Esophagus squamous epithelium (tissue), 5 donors: ENCODE results near the gene PRSS36. TPM values are rescaled to one million over a fixed set of nuclear protein-coding genes. Genes with fewer than 3 reads are reported as not detected.

Experiments
- DNase-seq: peaks from one replicate; lab custom pipeline; 2025; lab: John Stamatoyannopoulos, UW
- H3K27ac ChIP-seq, 4 donors: fragments of 200-600 bp; sonication (generic); one replicate each; pipeline ENCODE4 v1.5.1; 2016 to 2019; ENCODE audit warnings: mild to moderate bottlenecking in 1 of 4
- H3K27me3 ChIP-seq, 4 donors: fragments of 200-600 bp; sonication (generic); 1 replicate in 3 of 4; 2 replicates in 1 of 4; pipeline versions ENCODE4 v1.5.1 to v1.6.0; 2017 to 2021; ENCODE audit warnings: antibody characterized with exemption in 1 of 4
- H3K36me3 ChIP-seq, 3 donors: fragments of 200-600 bp; sonication (generic); one replicate each; pipeline ENCODE4 v1.5.1; 2016 to 2019
- H3K4me1 ChIP-seq, 3 donors: fragments of 200-600 bp; sonication (generic); one replicate each; pipeline ENCODE4 v1.5.1; 2017 to 2019
- H3K4me3 ChIP-seq, 4 donors: fragments of 200-600 bp; sonication (generic); 1 replicate in 3 of 4; 2 replicates in 1 of 4; pipeline ENCODE4 v1.5.1; 2016 to 2019; ENCODE audit warnings: mild to moderate bottlenecking in 2 of 4, moderate library complexity in 1 of 4
- H3K9me3 ChIP-seq, 3 donors: fragments of 200-600 bp; sonication (generic); one replicate each; pipeline ENCODE4 v1.5.1; 2016 to 2019
- POLR2A ChIP-seq, 4 donors: fragments of 450-650 bp; IDR thresholded peaks; one replicate each; pipeline ENCODE4 v1.6.1; 2017; ENCODE audit warnings: antibody characterized with exemption in 4 of 4, mild to moderate bottlenecking in 4 of 4, moderate library complexity in 3 of 4
- WGBS, 2 donors: methylation state at CpG; one replicate each; pipeline ENCODE4 v1.1.5; 2018; 5-methylcytosine and 5-hydroxymethylcytosine counted together
- intact Hi-C: fragments of 100-400 bp; cut with DNase I; formaldehyde crosslinking; loops from one replicate; pipeline ENCODE4 v1.15.0; 2022
- total RNA-seq, 4 donors: library from RNA; depleted of rRNA; stranded (reverse); fragments of >200 nt; gene quantifications; one replicate each; pipeline ENCODE4 v1.1.0, GENCODE V29; 2016
- TF ChIP-seq, protein P1 (sequence below), 6 experiments: fragments of 450-650 bp in 4 of 6; fragments of 200-600 bp in 2 of 6; sonication (generic) in 2 of 6; IDR thresholded peaks; one replicate each; pipeline ENCODE4 v1.5.1; 2016 to 2019; ENCODE audit warnings: antibody characterized with exemption in 6 of 6, mild to moderate bottlenecking in 4 of 6, moderate library complexity in 4 of 6
- donor health status: DM: yes; HTN: yes; CAD: no.

Gene PRSS36
- total RNA-seq, 4 donors from 2014 or later: 0.38 to 4.2 (median 1.9) TPM

DNA sequence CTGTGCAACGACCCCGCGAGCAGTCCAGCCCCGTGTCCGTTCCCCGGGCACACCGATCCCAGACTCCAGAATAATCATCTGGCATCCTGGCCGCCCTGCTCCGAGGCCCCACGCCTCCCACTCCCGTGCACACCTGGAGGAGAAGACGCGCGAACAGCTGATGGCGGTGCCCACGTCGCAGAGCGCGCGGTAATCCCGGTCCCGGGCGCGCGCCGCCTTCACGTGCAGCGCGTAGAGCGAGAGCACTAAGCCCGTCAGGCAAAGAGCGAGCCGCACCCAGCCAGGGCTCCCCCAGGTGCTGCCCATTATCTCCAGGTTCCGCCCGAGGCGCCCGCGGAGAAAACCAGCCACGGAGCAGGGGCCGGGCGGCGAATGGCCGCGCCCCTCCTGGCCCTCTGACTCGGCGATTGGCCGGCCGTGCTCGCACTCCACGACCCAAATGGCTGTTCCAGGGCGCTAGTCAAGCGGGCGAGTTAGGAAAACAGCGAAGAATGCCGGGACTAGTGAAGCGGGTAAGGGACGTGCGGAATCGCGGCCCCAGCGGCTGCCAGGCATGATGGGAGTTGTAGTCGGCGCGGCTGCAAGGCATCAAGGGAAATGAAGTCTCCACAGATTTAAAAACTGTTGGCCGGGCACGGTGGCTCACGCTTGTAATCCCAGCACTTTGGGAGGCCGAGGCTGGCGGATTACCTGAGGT, 55.3 kb downstream of the PRSS36 start, which contains the start of gene VKORC1:
Gene VKORC1 (minus strand): TSS at position 374 of the 697 bp plus-strand sequence. CDS start 68 bp downstream, at position 306.
- Histone ChIP-seq H3K27me3 (no peaks in the 10 kb centered on the region), H3K27ac (peak within 1 kb of the TSS; percentile 76 to 91 (median 91)), H3K4me1 (peaks cover 10 to 32% (median 11%) of the 10 kb centered on the region in 3 donors), H3K9me3 (no peaks in the 10 kb centered on the region), H3K36me3 (peaks cover 7 to 19% (median 11%) of the 10 kb centered on the region in 3 donors), H3K4me3 (peak within 1 kb of the TSS; percentile 51 to 88 (median 78))
- whole genome bisulfite sequencing, 2 donors: 1 to 2% methylated on average over 5 to 14 of the region's 69 CpGs
- TF ChIP-seq, protein P1, sequence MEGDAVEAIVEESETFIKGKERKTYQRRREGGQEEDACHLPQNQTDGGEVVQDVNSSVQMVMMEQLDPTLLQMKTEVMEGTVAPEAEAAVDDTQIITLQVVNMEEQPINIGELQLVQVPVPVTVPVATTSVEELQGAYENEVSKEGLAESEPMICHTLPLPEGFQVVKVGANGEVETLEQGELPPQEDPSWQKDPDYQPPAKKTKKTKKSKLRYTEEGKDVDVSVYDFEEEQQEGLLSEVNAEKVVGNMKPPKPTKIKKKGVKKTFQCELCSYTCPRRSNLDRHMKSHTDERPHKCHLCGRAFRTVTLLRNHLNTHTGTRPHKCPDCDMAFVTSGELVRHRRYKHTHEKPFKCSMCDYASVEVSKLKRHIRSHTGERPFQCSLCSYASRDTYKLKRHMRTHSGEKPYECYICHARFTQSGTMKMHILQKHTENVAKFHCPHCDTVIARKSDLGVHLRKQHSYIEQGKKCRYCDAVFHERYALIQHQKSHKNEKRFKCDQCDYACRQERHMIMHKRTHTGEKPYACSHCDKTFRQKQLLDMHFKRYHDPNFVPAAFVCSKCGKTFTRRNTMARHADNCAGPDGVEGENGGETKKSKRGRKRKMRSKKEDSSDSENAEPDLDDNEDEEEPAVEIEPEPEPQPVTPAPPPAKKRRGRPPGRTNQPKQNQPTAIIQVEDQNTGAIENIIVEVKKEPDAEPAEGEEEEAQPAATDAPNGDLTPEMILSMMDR (IDR thresholded peaks at IDR 0.05): peak in 2 of 6 experiments; percentile 22 to 45
- peak in 3 of 4 donors; percentile 36 to 66 (median 42) for TF ChIP-seq POLR2A (IDR thresholded peaks at IDR 0.05)
- DNase-seq: peak; percentile 69
- intact Hi-C loops: no loop called here

DNA sequence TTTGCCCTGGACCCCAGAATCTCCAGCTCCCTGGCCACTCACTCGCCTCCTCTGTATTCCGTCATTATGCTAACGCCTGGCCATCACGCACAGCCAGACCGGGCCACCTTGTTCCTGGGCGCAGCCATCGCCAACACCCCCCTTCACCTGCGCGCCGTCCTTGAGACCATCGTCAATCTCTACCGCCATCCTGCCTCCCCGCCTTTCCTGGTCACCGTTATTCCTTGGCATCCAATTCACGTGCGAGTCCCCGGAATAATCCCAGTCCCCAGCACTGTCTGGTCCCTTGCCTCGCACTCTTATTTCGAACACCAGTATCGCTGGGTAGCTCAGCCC, 55.8 kb downstream of the PRSS36 start:
- Histone ChIP-seq H3K4me1 (peaks cover 10 to 32% (median 11%) of the 10 kb centered on the region in 3 donors), H3K27ac (peak overlapping the region; percentile 76 to 91 (median 91)), H3K9me3 (no peaks in the 10 kb centered on the region), H3K27me3 (no peaks in the 10 kb centered on the region), H3K36me3 (peaks cover 7 to 24% (median 11%) of the 10 kb centered on the region in 3 donors), H3K4me3 (peak overlapping the region; percentile 51 to 88 (median 78))
- intact Hi-C loops: no loop called here
- TF ChIP-seq POLR2A (IDR thresholded peaks at IDR 0.05): no peak
- TF ChIP-seq, protein P1 (IDR thresholded peaks at IDR 0.05): no peak
- 1% methylated on average over 17 to 19 of the region's 20 CpGs for WGBS, 2 donors
- DNase-seq: no peak

DNA sequence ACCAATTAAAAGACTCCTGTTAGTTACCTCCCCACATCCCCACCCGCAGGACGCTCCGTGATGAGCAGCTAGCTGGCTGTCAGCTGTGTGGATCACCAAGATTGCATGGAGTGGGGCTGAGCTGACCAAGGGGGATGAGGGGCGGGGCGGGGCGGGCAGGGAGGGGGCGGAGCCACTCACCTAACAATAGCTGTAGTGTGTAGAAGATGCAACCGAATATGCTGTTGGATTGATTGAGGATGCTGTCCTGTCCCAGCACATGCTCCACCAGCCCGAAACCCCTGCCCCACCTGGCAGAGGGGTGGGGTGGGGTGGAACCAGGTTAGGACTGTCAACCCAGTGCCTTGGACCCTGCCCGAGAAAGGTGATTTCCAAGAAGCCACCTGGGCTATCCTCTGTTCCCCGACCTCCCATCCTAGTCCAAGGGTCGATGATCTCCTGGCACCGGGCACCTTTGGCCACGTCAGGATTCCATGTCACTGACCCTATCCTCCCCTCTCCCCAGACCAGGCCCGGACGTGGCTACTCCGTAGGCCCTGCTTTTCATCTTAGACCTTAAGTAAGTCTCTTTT, 56.6 kb downstream of the PRSS36 start:
- DNase-seq: no peak
- peaks cover 7 to 32% (median 11%) of the 10 kb centered on the region in 3 donors for H3K36me3 ChIP-seq
- TF ChIP-seq, protein P1 (IDR thresholded peaks at IDR 0.05): no peak
- H3K9me3 ChIP-seq: no peaks in the 10 kb centered on the region
- H3K27ac ChIP-seq: peak overlapping the region in 3 of 4 donors; percentile 41 to 91 (median 91)
- H3K27me3 ChIP-seq: no peaks in the 10 kb centered on the region
- H3K4me3 ChIP-seq: peak overlapping the region in 3 of 4 donors; percentile 68 to 88 (median 88)
- intact Hi-C loops: no loop called here
- peaks cover 10 to 32% (median 11%) of the 10 kb centered on the region in 3 donors for H3K4me1 ChIP-seq
- WGBS, 2 donors: 46 to 58% methylated on average over 8 to 10 of the region's 17 CpGs

DNA sequence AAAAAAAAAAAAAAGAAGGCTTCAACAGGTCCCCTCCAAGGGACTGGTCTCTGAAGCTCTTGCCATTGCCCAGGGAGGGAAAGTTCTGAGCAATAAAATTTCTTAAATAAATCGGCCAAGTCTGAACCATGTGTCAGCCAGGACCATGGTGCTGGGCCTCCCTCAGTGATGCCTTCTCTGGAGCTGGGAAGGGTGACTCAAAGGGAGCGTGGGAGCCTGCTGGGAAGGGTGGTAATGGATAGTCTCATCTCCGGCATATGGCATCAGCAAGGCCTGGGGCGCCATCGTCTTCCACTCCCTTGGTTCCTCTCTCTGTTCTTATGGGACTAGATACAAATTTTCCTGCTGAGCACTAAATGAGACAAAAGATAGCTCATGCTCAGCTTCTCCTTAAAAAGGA, 57.5 kb downstream of the PRSS36 start:
- no peak overlapping the region for H3K27ac ChIP-seq
- intact Hi-C loops: no loop called here
- WGBS, 2 donors: 96 to 98% methylated on average over 5 of the region's 5 CpGs
- no peak for TF ChIP-seq POLR2A (IDR thresholded peaks at IDR 0.05)
- no peak for DNase-seq
- peaks cover 10 to 32% (median 11%) of the 10 kb centered on the region in 3 donors for H3K4me1 ChIP-seq
- no peak overlapping the region for H3K4me3 ChIP-seq
- no peaks in the 10 kb centered on the region for H3K27me3 ChIP-seq
- peaks cover 7 to 40% (median 11%) of the 10 kb centered on the region in 3 donors for H3K36me3 ChIP-seq
- H3K9me3 ChIP-seq: no peaks in the 10 kb centered on the region

DNA sequence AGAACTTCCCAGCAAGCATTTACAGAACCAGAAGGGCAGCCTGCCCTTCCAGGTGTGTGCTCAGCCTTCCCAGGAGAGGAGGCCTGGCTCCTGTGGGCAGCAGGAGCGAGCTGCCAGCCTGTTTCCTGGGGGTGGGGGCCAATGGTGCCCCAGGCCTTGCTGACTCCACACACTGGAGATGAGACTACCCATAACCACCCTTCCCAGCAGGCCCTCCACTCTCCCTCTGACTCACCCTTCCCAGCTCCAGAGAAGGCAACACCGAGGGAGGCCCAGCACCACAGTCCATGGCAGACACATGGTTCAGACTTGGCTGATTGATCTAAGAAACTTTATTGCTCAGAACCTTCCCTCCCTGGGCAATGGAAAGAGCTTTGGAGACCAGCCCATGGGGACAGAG, 59.3 kb downstream of the PRSS36 start:
- Histone ChIP-seq H3K4me1 (peaks cover 10 to 26% (median 11%) of the 10 kb centered on the region in 3 donors), H3K36me3 (peaks cover 7 to 58% (median 11%) of the 10 kb centered on the region in 3 donors), H3K4me3 (no peak overlapping the region), H3K27ac (no peak overlapping the region), H3K9me3 (no peaks in the 10 kb centered on the region), H3K27me3 (no peaks in the 10 kb centered on the region)
- no peak for TF ChIP-seq POLR2A (IDR thresholded peaks at IDR 0.05)
- TF ChIP-seq, protein P1 (IDR thresholded peaks at IDR 0.05): no peak
- intact Hi-C loops: no loop called here
- 60 to 100% methylated on average over 1 of the region's 2 CpGs for WGBS, 2 donors
- DNase-seq: no peak
